A549 (cell line): ENCODE data around the gene SH3BP5.

ENCODE experiments used
- BCL3 ChIP-seq: fragments of >200 bp; sonication (Bioruptor Twin); formaldehyde crosslinking; IDR thresholded peaks from 3 replicates; pipeline ENCODE4 v1.6.1; 2016
- CTCF ChIP-seq: fragments of >200 bp; sonication (Bioruptor Twin); formaldehyde crosslinking; IDR thresholded peaks from 3 replicates; pipeline ENCODE4 v1.5.1; 2016
- EHMT2 ChIP-seq: fragments of 200-600 bp; sonication (generic); IDR thresholded peaks from 2 replicates; pipeline ENCODE4 v1.6.1; 2016; ENCODE audit warnings: antibody characterized with exemption, low read depth, mild to moderate bottlenecking, moderate library complexity
- GATA3 ChIP-seq: IDR thresholded peaks from 2 replicates; pipeline ENCODE4 v1.6.1; 2012; ENCODE audit warnings: borderline replicate concordance
- HDAC2 ChIP-seq: fragments of 200-600 bp; sonication (generic); IDR thresholded peaks from 2 replicates; pipeline ENCODE4 v1.6.1; 2016
- MAFK ChIP-seq: fragments of 450-650 bp; IDR thresholded peaks from 2 replicates; pipeline ENCODE4 v1.6.1; 2014; ENCODE audit not compliant: partially characterized antibody
- MAX ChIP-seq: IDR thresholded peaks from 2 replicates; pipeline ENCODE4 v1.6.1; 2012
- POLR2A ChIP-seq: IDR thresholded peaks from 2 replicates; pipeline ENCODE4 v1.6.1; 2012; ENCODE audit warnings: mild to moderate bottlenecking, low read length
- RAD21 ChIP-seq, 2 experiments: fragments of >200 bp in 1 of 2; sonication (Bioruptor Twin) in 1 of 2; formaldehyde crosslinking in 1 of 2; IDR thresholded peaks in 1 of 2; conservative IDR thresholded peaks in 1 of 2; 2 replicates in 1 of 2; 3 replicates in 1 of 2; pipeline ENCODE4 v1.6.1; 2012 to 2018; ENCODE audit warnings: inconsistent platforms in 1 of 2
- ZFP36 ChIP-seq: fragments of 450-650 bp; IDR thresholded peaks from 2 replicates; pipeline ENCODE4 v1.6.1; 2014; ENCODE audit warnings: borderline replicate concordance; ENCODE audit not compliant: partially characterized antibody

GRCh38 chr3:15279671-15280402, 52.5 kb downstream of the SH3BP5 start:
- TF ChIP-seq CTCF, result no peak
- TF ChIP-seq BCL3, result no peak
- TF ChIP-seq POLR2A, result no peak
- no peak for TF ChIP-seq ZFP36
- no peak for TF ChIP-seq GATA3
- no peak for TF ChIP-seq MAFK
- no peak for TF ChIP-seq EHMT2
- no peak for TF ChIP-seq HDAC2
- TF ChIP-seq MAX, result no peak
- TF ChIP-seq RAD21 (conservative IDR thresholded peaks at IDR 0.05 in 1 of 2, IDR thresholded peaks at IDR 0.05 in 1 of 2), result no peak
